Vagina (tissue), 2 donors: ENCODE measurements around the gene MGMT.

Source experiments
- POLR2A ChIP-seq, 2 donors: fragments of 450-650 bp; IDR thresholded peaks; one replicate each; pipeline ENCODE4 v1.6.1; 2017; ENCODE audit warnings: antibody characterized with exemption in 2 of 2, mild to moderate bottlenecking in 2 of 2, moderate library complexity in 2 of 2
- POLR2AphosphoS5 ChIP-seq, 2 donors: sonication (generic); formaldehyde crosslinking; IDR thresholded peaks; one replicate each; pipeline ENCODE4 v1.9.0; 2017; ENCODE audit warnings: antibody characterized with exemption in 2 of 2, mild to moderate bottlenecking in 2 of 2, low read depth in 1 of 2; ENCODE audit not compliant: insufficient read depth in 1 of 2
- TF ChIP-seq, protein P1 (sequence below), 3 experiments: fragments of 450-650 bp in 2 of 3; fragments of 200-600 bp in 1 of 3; sonication (generic) in 1 of 3; IDR thresholded peaks; one replicate each; pipeline ENCODE4 v1.5.1; 2017 to 2019; ENCODE audit warnings: antibody characterized with exemption in 3 of 3, mild to moderate bottlenecking in 2 of 3, moderate library complexity in 2 of 3

DNA sequence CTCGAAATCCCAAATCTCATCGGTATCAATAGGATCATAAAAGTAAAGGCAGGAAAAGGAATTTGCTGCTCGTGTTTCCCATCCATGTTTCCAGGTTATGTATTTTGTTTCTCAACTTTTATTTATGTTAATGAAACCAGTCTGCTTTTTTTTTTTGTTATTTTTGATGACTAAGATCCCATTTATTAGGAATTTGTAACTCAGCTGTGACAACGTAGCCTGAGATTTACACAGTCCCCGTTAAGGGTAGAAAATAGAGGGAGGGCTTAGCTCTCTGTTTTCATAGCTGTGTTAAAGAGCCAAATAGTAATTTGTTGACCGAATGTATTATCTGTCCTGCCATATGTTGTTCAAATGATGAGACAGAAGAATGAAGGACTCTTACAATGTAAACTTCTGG lies 164.0 kb downstream of the MGMT start:
- TF ChIP-seq POLR2AphosphoS5 (IDR thresholded peaks at IDR 0.05; ENCODE audit: insufficient read depth in 1 of 2, low read depth in 1 of 2), result no peak
- TF ChIP-seq, protein P1, sequence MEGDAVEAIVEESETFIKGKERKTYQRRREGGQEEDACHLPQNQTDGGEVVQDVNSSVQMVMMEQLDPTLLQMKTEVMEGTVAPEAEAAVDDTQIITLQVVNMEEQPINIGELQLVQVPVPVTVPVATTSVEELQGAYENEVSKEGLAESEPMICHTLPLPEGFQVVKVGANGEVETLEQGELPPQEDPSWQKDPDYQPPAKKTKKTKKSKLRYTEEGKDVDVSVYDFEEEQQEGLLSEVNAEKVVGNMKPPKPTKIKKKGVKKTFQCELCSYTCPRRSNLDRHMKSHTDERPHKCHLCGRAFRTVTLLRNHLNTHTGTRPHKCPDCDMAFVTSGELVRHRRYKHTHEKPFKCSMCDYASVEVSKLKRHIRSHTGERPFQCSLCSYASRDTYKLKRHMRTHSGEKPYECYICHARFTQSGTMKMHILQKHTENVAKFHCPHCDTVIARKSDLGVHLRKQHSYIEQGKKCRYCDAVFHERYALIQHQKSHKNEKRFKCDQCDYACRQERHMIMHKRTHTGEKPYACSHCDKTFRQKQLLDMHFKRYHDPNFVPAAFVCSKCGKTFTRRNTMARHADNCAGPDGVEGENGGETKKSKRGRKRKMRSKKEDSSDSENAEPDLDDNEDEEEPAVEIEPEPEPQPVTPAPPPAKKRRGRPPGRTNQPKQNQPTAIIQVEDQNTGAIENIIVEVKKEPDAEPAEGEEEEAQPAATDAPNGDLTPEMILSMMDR (IDR thresholded peaks at IDR 0.05), result no peak
- no peak for TF ChIP-seq POLR2A (IDR thresholded peaks at IDR 0.05)
